ENCODE results near the gene PCDHB4. TPM values are rescaled to one million over a fixed set of nuclear protein-coding genes. Genes with fewer than 3 reads are reported as not detected.

Gene PCDHB4
- 1 to 10 TPM; 1.2 to 5.1 (median 3.8) TPM for total RNA-seq

DNA sequence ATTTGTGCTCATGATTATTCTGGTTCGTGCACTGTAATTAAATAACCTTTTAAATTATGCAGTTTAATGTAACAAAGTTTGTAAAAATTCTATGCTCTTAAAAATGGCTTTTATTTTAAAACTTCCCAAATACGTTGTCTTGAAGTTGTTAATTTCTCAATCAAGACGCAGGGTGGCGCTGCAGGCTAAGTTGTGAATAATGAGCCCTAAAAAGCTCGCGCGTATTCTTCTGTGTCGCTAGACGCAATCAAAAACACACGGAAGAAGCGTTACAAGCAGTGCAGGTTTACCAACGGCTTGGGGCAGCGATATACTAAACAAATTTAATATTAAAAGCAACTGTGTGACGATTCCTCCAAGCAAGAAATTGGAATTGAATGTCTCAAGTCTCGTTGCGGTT, at the start of gene PCDHB4:
TSS of gene PCDHB4 (plus strand) at position 256 of the 400 bp plus-strand sequence. CDS start 181 bp downstream, outside the sequence.
- no peak for DNase-seq (ENCODE audit: extremely low spot score)
- Histone ChIP-seq H3K4me1 (no peaks in the 10 kb centered on the region), H3K4me3 (peak within 1 kb of the TSS; percentile 35 to 40 (median 38)), H3K36me3 (no peaks in the 10 kb centered on the region), H3K9me3 (peaks cover 0 to 37% (median 31%) of the 10 kb centered on the region in 4 donors), H3K27ac (replicated peaks in 1 of 4) (peak within 1 kb of the TSS in 1 of 4 donors; percentile 20), H3K27me3 (peaks cover 0 to 27% (median 2%) of the 10 kb centered on the region in 4 donors)
- WGBS: 23% methylated on average over 16 of the region's 16 CpGs
- TF ChIP-seq EP300 (IDR thresholded peaks at IDR 0.05): no peak
- TF ChIP-seq, protein P1, sequence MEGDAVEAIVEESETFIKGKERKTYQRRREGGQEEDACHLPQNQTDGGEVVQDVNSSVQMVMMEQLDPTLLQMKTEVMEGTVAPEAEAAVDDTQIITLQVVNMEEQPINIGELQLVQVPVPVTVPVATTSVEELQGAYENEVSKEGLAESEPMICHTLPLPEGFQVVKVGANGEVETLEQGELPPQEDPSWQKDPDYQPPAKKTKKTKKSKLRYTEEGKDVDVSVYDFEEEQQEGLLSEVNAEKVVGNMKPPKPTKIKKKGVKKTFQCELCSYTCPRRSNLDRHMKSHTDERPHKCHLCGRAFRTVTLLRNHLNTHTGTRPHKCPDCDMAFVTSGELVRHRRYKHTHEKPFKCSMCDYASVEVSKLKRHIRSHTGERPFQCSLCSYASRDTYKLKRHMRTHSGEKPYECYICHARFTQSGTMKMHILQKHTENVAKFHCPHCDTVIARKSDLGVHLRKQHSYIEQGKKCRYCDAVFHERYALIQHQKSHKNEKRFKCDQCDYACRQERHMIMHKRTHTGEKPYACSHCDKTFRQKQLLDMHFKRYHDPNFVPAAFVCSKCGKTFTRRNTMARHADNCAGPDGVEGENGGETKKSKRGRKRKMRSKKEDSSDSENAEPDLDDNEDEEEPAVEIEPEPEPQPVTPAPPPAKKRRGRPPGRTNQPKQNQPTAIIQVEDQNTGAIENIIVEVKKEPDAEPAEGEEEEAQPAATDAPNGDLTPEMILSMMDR (IDR thresholded peaks at IDR 0.05): peak in 2 of 3 experiments; percentile 19 to 24
- intact Hi-C loops (cut with DNase I): no loop called here

DNA sequence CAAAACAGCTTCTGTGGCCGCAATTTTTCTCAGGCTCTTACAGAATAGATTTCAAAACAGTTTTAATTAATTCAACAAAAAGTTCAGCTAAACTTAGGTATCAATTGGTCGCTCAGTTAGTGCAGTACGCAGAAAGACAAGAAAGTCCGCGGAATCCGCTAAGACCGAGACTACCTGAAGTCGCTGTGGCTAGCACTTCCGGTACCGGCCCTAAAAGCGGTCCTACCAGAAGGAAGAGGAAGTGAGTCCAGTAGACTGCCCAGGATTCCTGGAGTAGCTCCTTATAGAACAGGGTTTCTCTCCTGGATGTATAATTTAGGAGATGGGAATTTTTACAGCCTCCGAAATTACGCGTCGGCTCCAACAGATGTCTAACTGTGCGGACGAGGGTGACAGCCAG, 43.8 kb upstream of the PCDHB4 start:
- peaks cover 0 to 18% (median 10%) of the 10 kb centered on the region in 4 donors for H3K9me3 ChIP-seq
- intact Hi-C loops (cut with DNase I): no loop called here
- peak overlapping the region in 3 of 4 donors; percentile 9 to 47 (median 23) for H3K4me3 ChIP-seq
- DNase-seq (ENCODE audit: extremely low spot score): no peak
- WGBS: 46% methylated on average over 17 of the region's 17 CpGs
- no peaks in the 10 kb centered on the region for H3K36me3 ChIP-seq
- H3K4me1 ChIP-seq: no peaks in the 10 kb centered on the region
- TF ChIP-seq EP300 (IDR thresholded peaks at IDR 0.05) (no peak), POLR2A (IDR thresholded peaks at IDR 0.05; ENCODE audit: low read depth) (no peak), POLR2AphosphoS5 (IDR thresholded peaks at IDR 0.05) (no peak)
- TF ChIP-seq, protein P1 (IDR thresholded peaks at IDR 0.05): no peak
- H3K27ac ChIP-seq (replicated peaks in 1 of 4): no peak overlapping the region
- H3K27me3 ChIP-seq: peaks cover 0 to 42% (median 0%) of the 10 kb centered on the region in 4 donors

DNA sequence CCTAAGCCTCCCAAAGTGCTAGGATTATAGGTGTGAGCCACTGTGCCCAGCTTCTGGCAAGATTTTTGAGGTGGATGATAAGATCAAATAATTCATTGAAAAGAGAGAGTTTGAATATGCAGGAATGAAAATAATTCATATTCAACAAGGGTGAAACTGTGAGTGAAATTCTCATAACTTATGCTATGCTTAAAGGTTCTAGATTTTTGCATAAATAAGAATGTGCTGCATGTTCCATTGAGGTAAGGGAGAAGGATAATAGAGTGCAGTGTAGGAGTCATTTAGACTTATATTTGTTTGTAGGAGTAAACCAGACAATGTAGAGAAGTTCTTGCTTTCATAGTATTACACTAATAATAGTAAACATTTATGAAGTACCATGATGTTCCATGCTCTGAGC, 39.4 kb upstream of the PCDHB4 start:
- Histone ChIP-seq H3K36me3 (no peaks in the 10 kb centered on the region), H3K4me1 (peaks cover 0 to 5% (median 0%) of the 10 kb centered on the region in 4 donors), H3K27ac (replicated peaks in 1 of 4) (no peak overlapping the region), H3K27me3 (peaks cover 0 to 34% (median 0%) of the 10 kb centered on the region in 4 donors), H3K4me3 (no peak overlapping the region), H3K9me3 (peaks cover 0 to 29% (median 10%) of the 10 kb centered on the region in 4 donors)
- intact Hi-C loops (cut with DNase I): no loop called here
- DNase-seq (ENCODE audit: extremely low spot score): no peak
- TF ChIP-seq POLR2A (IDR thresholded peaks at IDR 0.05; ENCODE audit: low read depth) (no peak), POLR2AphosphoS5 (IDR thresholded peaks at IDR 0.05) (no peak), EP300 (IDR thresholded peaks at IDR 0.05) (no peak)
- TF ChIP-seq, protein P1 (IDR thresholded peaks at IDR 0.05): no peak

DNA sequence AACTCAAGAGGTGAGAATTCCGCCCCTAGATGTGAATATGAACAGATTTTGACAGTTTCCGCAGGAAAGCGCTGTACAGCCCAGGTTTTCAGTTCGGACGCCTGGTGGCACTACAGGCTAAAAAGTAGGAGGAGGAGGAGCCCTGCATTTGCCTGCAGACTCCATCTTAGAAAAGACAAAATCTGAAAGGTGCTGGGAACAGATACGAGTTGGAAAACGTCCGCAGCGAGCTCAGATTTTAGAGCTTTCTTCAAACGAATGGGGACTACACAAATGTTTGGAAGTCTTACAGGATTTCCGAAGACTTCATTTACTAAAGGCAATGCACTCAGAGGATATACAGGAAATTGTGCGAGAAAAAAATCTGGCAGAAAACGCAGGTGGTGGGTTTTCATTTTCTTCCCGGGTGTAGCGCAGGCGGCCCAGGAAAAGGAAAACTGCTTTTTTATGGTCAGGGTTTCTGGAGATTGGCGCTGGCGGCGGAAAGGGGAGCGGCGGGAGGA, 37.1 kb upstream of the PCDHB4 start:
- no peaks in the 10 kb centered on the region for H3K36me3 ChIP-seq
- H3K27me3 ChIP-seq: peaks cover 0 to 14% (median 0%) of the 10 kb centered on the region in 4 donors
- H3K4me3 ChIP-seq: peak overlapping the region; percentile 46 to 60 (median 54)
- peak overlapping the region; percentile 57 to 70 (median 66) for H3K27ac ChIP-seq (replicated peaks in 1 of 4)
- intact Hi-C loops (cut with DNase I): no loop called here
- H3K4me1 ChIP-seq: peaks cover 0 to 5% (median 0%) of the 10 kb centered on the region in 4 donors
- DNase-seq (ENCODE audit: extremely low spot score): no peak
- TF ChIP-seq POLR2AphosphoS5 (IDR thresholded peaks at IDR 0.05): peak in 1 of 2 donors; percentile 29
- TF ChIP-seq EP300 (IDR thresholded peaks at IDR 0.05): no peak
- TF ChIP-seq, protein P1 (IDR thresholded peaks at IDR 0.05): peak; percentile 55 to 69 (median 58)
- TF ChIP-seq POLR2A (IDR thresholded peaks at IDR 0.05; ENCODE audit: low read depth): no peak
- H3K9me3 ChIP-seq: peaks cover 0 to 33% (median 6%) of the 10 kb centered on the region in 4 donors
- WGBS: 13% methylated on average over 21 of the region's 21 CpGs

All from esophagus muscularis mucosa (tissue), 4 donors.